IMR-90 (cell line): ENCODE measurements around the gene PPP1R14C. TPM values are rescaled to one million over a fixed set of nuclear protein-coding genes. Genes with fewer than 3 reads are reported as not detected.

Experiments used
- ATAC-seq: fragments of 200-7000 bp; cut with Tn5 transposase; 2 replicates; pipeline ENCODE4 v1.9.1; 2020; ENCODE audit warnings: low read depth, mild to moderate bottlenecking, moderate library complexity
- BruUV-seq: library from RNA; stranded (reverse); fragments of 400-500 nt; replicated peaks from 2 replicates; lab custom pipeline; 2021; lab: Mats Ljungman, UMichigan
- CTCF ChIA-PET: fragments of 300-600 bp; formaldehyde crosslinking; extraction: SDS; loops from one replicate; lab custom pipeline; 2021; ENCODE audit warnings: antibody characterized with exemption; lab: Yijun Ruan, JAX
- POLR2A ChIA-PET: fragments of 300-600 bp; sonication (Branson Sonifier 250); formaldehyde crosslinking; loops from one replicate; lab custom pipeline; 2022; ENCODE audit warnings: antibody characterized with exemption; ENCODE audit not compliant: unreplicated experiment; lab: Charles Lee
- DNase-seq: peaks from one replicate; pipeline ENCODE4 v3.0.0; 2013
- H2AFZ ChIP-seq: replicated peaks from 2 replicates; pipeline ENCODE3; 2013; ENCODE audit warnings: low read length, mild to moderate bottlenecking; ENCODE audit not compliant: poor library complexity
- H2AK5ac ChIP-seq: 2 replicates; pipeline ENCODE4 v1.6.1; 2013; ENCODE audit warnings: low read depth, low read length, inconsistent platforms
- H2AK9ac ChIP-seq: replicated peaks from 2 replicates; pipeline ENCODE3; 2013; ENCODE audit warnings: mild to moderate bottlenecking, low read depth, low read length, moderate library complexity; ENCODE audit not compliant: poor library complexity
- H2BK120ac ChIP-seq: 2 replicates; pipeline ENCODE4 v1.6.1; 2013; ENCODE audit warnings: low read depth, low read length, inconsistent platforms
- H2BK15ac ChIP-seq: 3 replicates; pipeline ENCODE4 v1.6.1; 2013; ENCODE audit warnings: low read depth, low read length, inconsistent platforms
- H2BK20ac ChIP-seq: 2 replicates; pipeline ENCODE4 v1.6.1; 2013; ENCODE audit warnings: low read depth, mild to moderate bottlenecking, inconsistent platforms, low read length, moderate library complexity
- H2BK5ac ChIP-seq: 2 replicates; pipeline ENCODE4 v1.6.1; 2013; ENCODE audit warnings: mild to moderate bottlenecking, low read depth, low read length, inconsistent platforms; ENCODE audit not compliant: poor library complexity, severe bottlenecking
- H3K14ac ChIP-seq: replicated peaks from 2 replicates; pipeline ENCODE4 v1.6.1; 2013; ENCODE audit warnings: low read depth, low read length, inconsistent platforms
- H3K18ac ChIP-seq: 2 replicates; pipeline ENCODE4 v1.6.1; 2013; ENCODE audit warnings: low read depth, low read length, control low read depth
- H3K23ac ChIP-seq: 2 replicates; pipeline ENCODE4 v1.6.1; 2013; ENCODE audit warnings: low read depth, low read length, inconsistent platforms
- H3K27ac ChIP-seq: 2 replicates; pipeline ENCODE4 v1.5.1; 2013; ENCODE audit warnings: mild to moderate bottlenecking, control low read depth, low read length; ENCODE audit not compliant: insufficient read depth
- H3K27me3 ChIP-seq: 2 replicates; pipeline ENCODE4 v1.6.1; 2013; ENCODE audit warnings: low read length; ENCODE audit not compliant: control insufficient read depth, insufficient read depth
- H3K36me3 ChIP-seq: 2 replicates; pipeline ENCODE4 v1.6.1; 2013; ENCODE audit warnings: low read length, mixed read lengths; ENCODE audit not compliant: control insufficient read depth, insufficient read depth
- H3K4ac ChIP-seq: 2 replicates; pipeline ENCODE4 v1.6.1; 2013; ENCODE audit warnings: low read depth, low read length, inconsistent platforms
- H3K4me1 ChIP-seq: 2 replicates; pipeline ENCODE4 v1.6.1; 2013; ENCODE audit warnings: low read length, mixed read lengths; ENCODE audit not compliant: control insufficient read depth, insufficient read depth
- H3K4me2 ChIP-seq: 2 replicates; pipeline ENCODE4 v1.6.1; 2013; ENCODE audit warnings: low read depth, mild to moderate bottlenecking, control low read depth, low read length, moderate library complexity
- H3K4me3 ChIP-seq: 2 replicates; pipeline ENCODE4 v1.5.1; 2013; ENCODE audit warnings: low read depth, mild to moderate bottlenecking, control low read depth, low read length, moderate library complexity; ENCODE audit not compliant: insufficient read depth
- H3K56ac ChIP-seq: 2 replicates; pipeline ENCODE4 v1.6.1; 2013; ENCODE audit warnings: low read length, inconsistent platforms; ENCODE audit not compliant: insufficient read depth; ENCODE audit errors: extremely low read depth
- H3K79me1 ChIP-seq, 2 experiments: 2 replicates each; pipeline ENCODE4 v1.6.1; 2013; ENCODE audit warnings: low read length in 2 of 2, inconsistent platforms in 1 of 2, low read depth in 1 of 2
- H3K9ac ChIP-seq: 2 replicates; pipeline ENCODE4 v1.6.1; 2013; ENCODE audit warnings: low read depth, low read length, control low read depth
- H3K9me1 ChIP-seq: 2 replicates; pipeline ENCODE4 v1.6.1; 2013; ENCODE audit warnings: low read length, inconsistent platforms; ENCODE audit not compliant: insufficient read depth
- H3K9me3 ChIP-seq: 2 replicates; pipeline ENCODE4 v1.6.1; 2013; ENCODE audit warnings: low read length; ENCODE audit not compliant: control insufficient read depth, insufficient read depth
- H4K20me1 ChIP-seq: 2 replicates; pipeline ENCODE4 v1.6.1; 2013; ENCODE audit warnings: low read length, inconsistent platforms; ENCODE audit not compliant: insufficient read depth
- H4K5ac ChIP-seq: 2 replicates; pipeline ENCODE4 v1.6.1; 2013; ENCODE audit warnings: mild to moderate bottlenecking, low read depth, low read length, control low read depth
- H4K8ac ChIP-seq, 2 experiments: 2 replicates each; pipeline ENCODE4 v1.6.1; 2013; ENCODE audit warnings: low read depth in 2 of 2, low read length in 2 of 2, control low read depth in 1 of 2, inconsistent platforms in 1 of 2
- H4K91ac ChIP-seq: 2 replicates; pipeline ENCODE4 v1.6.1; 2013; ENCODE audit warnings: low read depth, low read length, inconsistent platforms; ENCODE audit not compliant: insufficient read depth
- BHLHE40 ChIP-seq: fragments of 150-350 bp; IDR thresholded peaks from 2 replicates; pipeline ENCODE4 v1.6.1; 2016; ENCODE audit warnings: mild to moderate bottlenecking, low read depth, low read length
- CEBPB ChIP-seq: IDR thresholded peaks from 2 replicates; pipeline ENCODE4 v1.6.1; 2012; ENCODE audit warnings: low read depth, low read length, improper control_type of control experiment
- MAFK ChIP-seq: IDR thresholded peaks from 2 replicates; pipeline ENCODE4 v1.6.1; 2012; ENCODE audit warnings: low read depth, low read length, improper control_type of control experiment
- MXI1 ChIP-seq: IDR thresholded peaks from 2 replicates; pipeline ENCODE4 v1.6.1; 2012; ENCODE audit warnings: low read depth, mild to moderate bottlenecking, low read length, moderate library complexity, borderline replicate concordance
- NFE2L2 ChIP-seq: fragments of 150-350 bp; IDR thresholded peaks from 2 replicates; pipeline ENCODE4 v1.6.1; 2016; ENCODE audit warnings: low read depth, mild to moderate bottlenecking, low read length
- POLR2A ChIP-seq: IDR thresholded peaks from 2 replicates; pipeline ENCODE4 v1.6.1; 2012; ENCODE audit warnings: mild to moderate bottlenecking, low read depth, low read length
- RAD21 ChIP-seq: IDR thresholded peaks from 2 replicates; pipeline ENCODE4 v1.6.1; 2012; ENCODE audit warnings: low read length, improper control_type of control experiment
- RFX5 ChIP-seq: IDR thresholded peaks from 2 replicates; pipeline ENCODE4 v1.8.0; 2012; ENCODE audit warnings: low read depth, mild to moderate bottlenecking, low read length, moderate library complexity
- SMC3 ChIP-seq: fragments of 150-350 bp; IDR thresholded peaks from 2 replicates; pipeline ENCODE4 v1.6.1; 2016; ENCODE audit warnings: low read depth, mild to moderate bottlenecking, antibody characterized with exemption, low read length, moderate library complexity
- WGBS, 2 experiments: methylation state at CpG; one replicate each; pipeline versions ENCODE4 v1.1.5 to v1.1.7; 2013; ENCODE audit warnings: missing lambda C conversion rate in 2 of 2; ENCODE audit not compliant: insufficient read length in 1 of 2; ENCODE audit errors: extremely low coverage in 2 of 2; 5-methylcytosine and 5-hydroxymethylcytosine counted together
- dilution Hi-C: fragments of 300-500 bp; cut with HindIII; formaldehyde crosslinking; loops from one replicate; pipeline ENCODE4 v1.14.3; 2018; ENCODE audit warnings: low sequenced_read_pairs; ENCODE audit not compliant: unreplicated experiment
- in situ Hi-C: fragments of 300-500 bp; cut with MboI; formaldehyde crosslinking; loops from 3 replicates; pipeline ENCODE4 v1.14.3; 2019; ENCODE audit warnings: low sequenced_read_pairs, inconsistent platforms, mixed read lengths
- intact Hi-C: fragments of 100-400 bp; cut with micrococcal nuclease; formaldehyde crosslinking; loops from 2 replicates; pipeline ENCODE4 v1.10.0; 2022
- polyA plus RNA-seq, 3 experiments: library from polyadenylated mRNA; depleted of rRNA; stranded (reverse); fragments of >200 nt; gene quantifications; 2 replicates each; pipeline ENCODE4 v1.2.3, GENCODE V29; 2012; ENCODE audit warnings: low replicate concordance in 1 of 3
- total RNA-seq: library from RNA; depleted of rRNA; stranded (reverse); fragments of >200 nt; gene quantifications from 2 replicates; pipeline ENCODE4 v1.2.3, GENCODE V29; 2012
- TF ChIP-seq, protein P1 (sequence below): conservative IDR thresholded peaks from 2 replicates; pipeline ENCODE4 v1.5.1; 2012; ENCODE audit warnings: mild to moderate bottlenecking, low read depth, low read length, improper control_type of control experiment
- TF ChIP-seq, protein P2 (sequence below): fragments of 150-350 bp; IDR thresholded peaks from 2 replicates; pipeline ENCODE4 v1.6.1; 2016; ENCODE audit warnings: low read depth, mild to moderate bottlenecking, low read length, moderate library complexity, borderline replicate concordance

Gene PPP1R14C
- total and polyA plus RNA-seq, 2 of the 4 experiments (the other 2 are of a cell fraction), result not detected

DNA sequence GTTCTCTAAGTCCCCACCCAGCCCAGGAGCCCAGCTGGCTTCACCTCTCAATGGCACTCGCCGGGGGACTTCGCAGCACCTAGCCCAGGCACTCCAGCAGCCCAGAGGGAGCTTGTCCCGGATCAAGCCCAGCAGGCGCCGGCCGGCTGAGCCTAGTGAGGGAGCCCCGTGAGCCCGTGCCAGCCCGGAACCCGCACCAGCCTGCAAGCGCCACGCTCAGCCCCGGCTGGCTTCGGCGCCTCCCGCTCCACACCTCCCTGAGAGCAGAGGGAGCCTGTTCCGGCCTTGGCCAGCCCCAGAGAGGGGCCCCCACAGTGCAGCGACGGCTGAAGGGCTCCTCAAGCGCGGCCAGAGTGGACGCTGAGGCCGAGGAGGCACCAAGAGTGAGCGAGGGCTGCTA lies 27.1 kb upstream of the PPP1R14C start:
- H4K20me1 ChIP-seq, result no peaks in the 10 kb centered on the region
- 87% methylated on average over 12 of the region's 25 CpGs; no CpG with 5 or more reads in 1 of the 2 experiments for WGBS, 2 experiments
- ChIA-PET CTCF (interaction anchor here (0.5 kb wide), 1 partner anchor 45 kb away, joined by 3 read pairs; no protein-coding TSS in a partner anchor), POLR2A (no interaction called here)
- peaks cover 2% of the 10 kb centered on the region; the same call in 1 of the 2 replicates for H3K27me3 ChIP-seq
- no peaks in the 10 kb centered on the region for H3K79me1 ChIP-seq
- H3K4ac ChIP-seq, result no peak overlapping the region
- H3K36me3 ChIP-seq, result no peaks in the 10 kb centered on the region
- no peaks in the 10 kb centered on the region for H3K4me1 ChIP-seq
- dilution Hi-C loops (no loop called here), intact Hi-C loops (no loop called here), in situ Hi-C loops (no loop called here)
- no peak overlapping the region for H2BK120ac ChIP-seq
- H3K14ac ChIP-seq, result no peak overlapping the region
- H3K27ac ChIP-seq, result no peak overlapping the region
- H2BK5ac ChIP-seq, result no peak overlapping the region
- no peak overlapping the region for H2AK5ac ChIP-seq
- no peak overlapping the region for H3K56ac ChIP-seq
- H2BK15ac ChIP-seq, result no peak overlapping the region
- H4K91ac ChIP-seq, result no peak overlapping the region
- no peak for ATAC-seq
- no peak overlapping the region for H3K18ac ChIP-seq
- no peak overlapping the region for H4K8ac ChIP-seq
- peaks cover 3% of the 10 kb centered on the region; the same call in 1 of the 2 replicates for H3K9me3 ChIP-seq
- H2AK9ac ChIP-seq, result no peak overlapping the region
- H3K23ac ChIP-seq, result no peak overlapping the region
- TF ChIP-seq SMC3, result no peak
- TF ChIP-seq, protein P1, sequence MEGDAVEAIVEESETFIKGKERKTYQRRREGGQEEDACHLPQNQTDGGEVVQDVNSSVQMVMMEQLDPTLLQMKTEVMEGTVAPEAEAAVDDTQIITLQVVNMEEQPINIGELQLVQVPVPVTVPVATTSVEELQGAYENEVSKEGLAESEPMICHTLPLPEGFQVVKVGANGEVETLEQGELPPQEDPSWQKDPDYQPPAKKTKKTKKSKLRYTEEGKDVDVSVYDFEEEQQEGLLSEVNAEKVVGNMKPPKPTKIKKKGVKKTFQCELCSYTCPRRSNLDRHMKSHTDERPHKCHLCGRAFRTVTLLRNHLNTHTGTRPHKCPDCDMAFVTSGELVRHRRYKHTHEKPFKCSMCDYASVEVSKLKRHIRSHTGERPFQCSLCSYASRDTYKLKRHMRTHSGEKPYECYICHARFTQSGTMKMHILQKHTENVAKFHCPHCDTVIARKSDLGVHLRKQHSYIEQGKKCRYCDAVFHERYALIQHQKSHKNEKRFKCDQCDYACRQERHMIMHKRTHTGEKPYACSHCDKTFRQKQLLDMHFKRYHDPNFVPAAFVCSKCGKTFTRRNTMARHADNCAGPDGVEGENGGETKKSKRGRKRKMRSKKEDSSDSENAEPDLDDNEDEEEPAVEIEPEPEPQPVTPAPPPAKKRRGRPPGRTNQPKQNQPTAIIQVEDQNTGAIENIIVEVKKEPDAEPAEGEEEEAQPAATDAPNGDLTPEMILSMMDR, result no peak
- no peak for TF ChIP-seq NFE2L2
- TF ChIP-seq RAD21, result no peak
- TF ChIP-seq MXI1, result no peak
- no peak for TF ChIP-seq MAFK
- TF ChIP-seq, protein P2, sequence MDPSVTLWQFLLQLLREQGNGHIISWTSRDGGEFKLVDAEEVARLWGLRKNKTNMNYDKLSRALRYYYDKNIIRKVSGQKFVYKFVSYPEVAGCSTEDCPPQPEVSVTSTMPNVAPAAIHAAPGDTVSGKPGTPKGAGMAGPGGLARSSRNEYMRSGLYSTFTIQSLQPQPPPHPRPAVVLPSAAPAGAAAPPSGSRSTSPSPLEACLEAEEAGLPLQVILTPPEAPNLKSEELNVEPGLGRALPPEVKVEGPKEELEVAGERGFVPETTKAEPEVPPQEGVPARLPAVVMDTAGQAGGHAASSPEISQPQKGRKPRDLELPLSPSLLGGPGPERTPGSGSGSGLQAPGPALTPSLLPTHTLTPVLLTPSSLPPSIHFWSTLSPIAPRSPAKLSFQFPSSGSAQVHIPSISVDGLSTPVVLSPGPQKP, result no peak
- no peak for TF ChIP-seq POLR2A
- no peak for TF ChIP-seq CEBPB
- TF ChIP-seq BHLHE40, result no peak
- TF ChIP-seq RFX5, result no peak
- no peak overlapping the region for H3K4me2 ChIP-seq
- H2AFZ ChIP-seq, result no peak overlapping the region
- H3K9ac ChIP-seq, result no peak overlapping the region
- BruUV-seq, result no TSS peak
- no peak overlapping the region for H3K4me3 ChIP-seq
- no peak overlapping the region for H2BK20ac ChIP-seq
- no peak for DNase-seq
- no peaks in the 10 kb centered on the region for H3K9me1 ChIP-seq
- no peak overlapping the region for H4K5ac ChIP-seq
